GM18861 (cell line): ENCODE measurements around the gene AKAP6.

ENCODE experiments used
- ATAC-seq: cut with Tn5 transposase; IDR thresholded peaks from one replicate; pipeline ENCODE4 v1.9.1; 2021; ENCODE audit not compliant: unreplicated experiment

AKAP6 gene

DNA sequence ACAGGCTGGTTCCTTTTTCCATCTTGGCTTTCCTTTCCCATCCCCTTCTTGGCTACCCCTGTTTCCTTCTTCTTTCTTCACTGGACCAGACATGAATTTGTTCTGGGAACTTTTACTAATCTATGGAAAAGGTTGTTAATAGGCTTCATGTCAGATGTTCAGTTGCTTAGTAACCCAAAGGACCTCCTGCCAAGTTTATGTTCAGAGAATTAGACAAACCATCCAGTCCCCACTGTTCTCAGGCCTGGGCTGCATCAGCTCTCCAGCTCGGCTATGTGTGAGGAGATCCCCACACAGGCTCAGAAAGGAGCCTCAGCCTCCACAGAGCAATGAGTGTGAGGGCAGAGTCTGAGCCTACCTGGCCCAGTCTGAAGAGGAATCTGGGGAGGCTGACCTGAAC, 78.0 kb downstream of the AKAP6 start:
- no peak for ATAC-seq

DNA sequence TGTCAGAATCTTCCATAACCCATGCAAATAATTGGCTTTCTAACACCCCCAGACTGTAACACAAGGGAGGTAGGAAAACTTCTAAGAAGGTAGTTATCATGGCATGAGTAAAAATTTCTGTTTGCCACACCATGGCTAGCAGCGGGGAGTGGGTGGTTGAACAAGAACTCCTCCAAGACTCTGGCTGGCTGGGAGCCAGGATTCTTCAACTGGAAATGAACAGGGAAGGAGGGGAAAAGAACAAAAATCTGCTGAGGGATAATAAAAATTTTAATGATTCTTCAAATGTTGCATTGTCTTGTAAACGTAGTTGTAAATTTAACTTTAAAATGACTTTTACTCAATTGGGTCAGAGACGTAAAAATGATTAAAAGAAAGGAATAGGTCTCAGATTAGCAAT, 78.9 kb downstream of the AKAP6 start:
- ATAC-seq: no peak

GRCh38 chr14:32412103-32412502, 83.0 kb downstream of the AKAP6 start:
- no peak for ATAC-seq

- ATAC-seq: no peak
Observed at GRCh38 chr14:32412532-32412931, 83.4 kb downstream of the AKAP6 start.

DNA sequence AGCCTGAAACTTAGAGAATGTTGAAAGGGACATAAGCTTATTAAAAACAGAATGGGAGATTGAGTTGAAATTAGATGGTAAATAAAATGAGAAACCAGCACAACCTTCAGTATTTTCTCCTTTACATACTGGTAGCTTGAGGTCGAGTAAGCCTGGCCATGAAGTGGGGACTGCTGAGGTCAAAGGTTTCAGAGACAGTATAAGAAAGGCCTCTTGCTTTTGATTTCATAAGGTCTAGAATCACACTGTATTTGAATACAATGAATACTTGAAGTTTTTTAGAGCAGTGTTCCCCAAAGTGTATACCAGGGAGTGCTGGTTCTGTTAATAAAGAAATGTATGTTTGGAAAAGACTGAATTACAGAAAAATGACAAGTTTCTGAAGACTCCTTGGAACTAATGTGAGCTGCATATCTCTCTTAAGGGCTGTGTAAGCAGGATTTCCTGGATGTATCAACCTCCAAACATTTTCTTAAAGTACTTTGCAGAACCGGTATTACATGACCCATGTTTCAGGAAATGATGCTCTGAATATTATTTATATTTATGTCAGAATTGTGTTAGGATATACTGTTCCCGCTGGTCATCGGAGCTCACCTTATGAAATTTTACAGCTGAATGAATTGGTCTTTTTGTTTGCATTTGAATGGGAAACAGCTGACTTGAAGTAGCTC, 85.0 kb downstream of the AKAP6 start:
- ATAC-seq: no peak

- no peak for ATAC-seq
Observed at GRCh38 chr14:32414808-32415255, 85.7 kb downstream of the AKAP6 start.

- no peak for ATAC-seq
Observed at GRCh38 chr14:32417956-32418552, 89.0 kb downstream of the AKAP6 start.

DNA sequence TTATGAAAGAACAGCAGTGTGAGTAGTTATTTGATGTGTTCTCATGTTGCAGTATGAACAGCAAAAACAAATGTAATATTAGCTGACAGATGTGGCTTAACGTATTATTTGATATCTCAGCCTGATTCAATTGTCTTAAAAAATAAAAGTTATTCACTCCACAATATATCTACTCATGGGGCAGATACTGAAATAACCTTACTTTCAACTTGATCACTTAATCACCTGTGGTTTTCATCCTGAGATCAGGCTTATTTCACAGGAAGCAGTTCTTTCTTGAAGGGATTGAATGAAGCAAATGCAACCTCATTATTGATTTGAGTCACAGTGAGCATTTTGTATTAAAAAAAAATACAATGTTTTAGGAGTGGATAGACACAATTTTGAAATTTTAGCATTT, 90.3 kb downstream of the AKAP6 start:
- ATAC-seq: no peak

- no peak for ATAC-seq
Observed at GRCh38 chr14:32421781-32422180, 92.7 kb downstream of the AKAP6 start.

GRCh38 chr14:32422440-32422839, 93.3 kb downstream of the AKAP6 start:
- no peak for ATAC-seq

- ATAC-seq: no peak
Observed at GRCh38 chr14:32426028-32426427, 96.9 kb downstream of the AKAP6 start.

DNA sequence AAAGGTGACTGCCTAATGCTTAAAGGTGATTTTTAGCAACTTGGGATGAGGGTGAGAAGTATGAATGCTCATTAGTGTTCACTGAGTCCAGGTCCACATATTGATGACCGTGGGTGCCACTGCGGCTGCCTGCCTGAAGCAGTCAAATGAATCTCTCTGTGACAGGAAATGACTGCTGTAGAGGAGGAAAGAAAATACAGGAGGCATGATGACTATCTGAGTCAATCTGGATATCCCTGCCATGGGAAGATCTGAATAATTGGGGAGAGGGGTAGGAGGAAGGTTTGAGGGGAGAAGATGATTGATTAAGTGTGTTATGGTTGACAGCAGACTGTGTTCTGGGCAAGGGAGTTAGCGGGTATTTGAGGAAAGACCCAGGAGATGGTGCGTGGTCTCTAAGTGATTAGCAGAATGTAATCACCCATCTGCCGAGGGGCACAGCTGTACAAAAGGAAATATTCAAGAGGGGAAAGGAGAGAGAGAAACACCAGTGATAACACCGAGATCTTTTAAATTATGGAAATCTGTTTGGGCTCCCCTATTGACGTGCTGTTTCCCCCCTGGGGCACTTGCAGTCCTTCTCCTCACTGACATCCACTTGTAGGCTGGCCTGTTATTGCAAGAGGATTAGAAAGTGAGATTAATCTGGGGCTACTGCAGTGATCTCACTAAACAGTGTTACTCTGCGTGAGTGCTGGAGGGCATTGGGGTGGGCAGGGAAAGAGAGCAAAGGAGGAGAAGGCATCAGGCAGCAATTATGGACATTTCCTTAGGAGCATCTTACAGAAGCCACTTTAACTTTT, 97.7 kb downstream of the AKAP6 start:
- ATAC-seq: no peak

- no peak for ATAC-seq
Observed at GRCh38 chr14:32427726-32428528, 98.8 kb downstream of the AKAP6 start.

- ATAC-seq: no peak
Observed at GRCh38 chr14:32428875-32429274, 99.8 kb downstream of the AKAP6 start.

GRCh38 chr14:32430326-32430725, 101.2 kb downstream of the AKAP6 start:
- ATAC-seq: no peak

- ATAC-seq: no peak
Observed at GRCh38 chr14:32432813-32433538, 103.9 kb downstream of the AKAP6 start.

GRCh38 chr14:32434180-32434579, 105.1 kb downstream of the AKAP6 start:
- no peak for ATAC-seq

DNA sequence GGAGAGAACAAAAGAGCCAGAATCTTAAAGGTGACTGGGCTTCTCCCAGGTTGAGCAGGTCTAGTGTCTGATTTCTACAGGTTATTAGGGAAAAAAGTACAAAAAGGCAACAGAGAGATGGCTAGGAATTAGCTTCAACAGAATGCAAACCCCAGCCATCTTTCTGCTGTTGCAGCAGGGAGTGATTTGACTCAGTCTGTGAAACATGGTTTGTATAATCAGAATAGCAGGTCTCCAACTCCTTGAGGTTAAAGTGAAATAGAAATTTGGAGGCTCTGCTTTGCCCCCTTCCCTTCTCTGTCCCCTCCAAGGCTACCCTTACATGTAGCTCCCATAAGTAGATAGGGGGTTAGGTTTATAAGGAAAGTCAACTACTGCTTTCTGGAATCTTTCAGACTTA, 105.8 kb downstream of the AKAP6 start:
- ATAC-seq: no peak

DNA sequence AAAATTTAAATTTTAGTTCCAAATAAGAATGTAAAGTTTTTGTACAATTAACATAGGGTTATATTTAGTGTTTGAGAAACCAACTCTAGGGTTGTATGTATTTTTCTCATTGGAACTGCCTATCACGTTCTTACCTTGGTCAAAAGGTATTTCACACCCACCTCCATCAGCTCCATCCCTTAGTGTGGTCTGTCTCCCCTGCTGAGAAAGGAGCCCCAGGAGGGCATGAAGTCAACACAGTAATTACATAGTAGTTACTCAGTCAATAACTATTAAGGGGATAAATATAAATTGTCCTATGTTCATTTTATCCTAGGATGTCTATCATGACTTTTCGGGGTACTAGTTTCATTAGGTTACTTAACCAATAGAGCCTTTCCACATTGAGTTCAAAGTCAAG, 106.3 kb downstream of the AKAP6 start:
- ATAC-seq: no peak

DNA sequence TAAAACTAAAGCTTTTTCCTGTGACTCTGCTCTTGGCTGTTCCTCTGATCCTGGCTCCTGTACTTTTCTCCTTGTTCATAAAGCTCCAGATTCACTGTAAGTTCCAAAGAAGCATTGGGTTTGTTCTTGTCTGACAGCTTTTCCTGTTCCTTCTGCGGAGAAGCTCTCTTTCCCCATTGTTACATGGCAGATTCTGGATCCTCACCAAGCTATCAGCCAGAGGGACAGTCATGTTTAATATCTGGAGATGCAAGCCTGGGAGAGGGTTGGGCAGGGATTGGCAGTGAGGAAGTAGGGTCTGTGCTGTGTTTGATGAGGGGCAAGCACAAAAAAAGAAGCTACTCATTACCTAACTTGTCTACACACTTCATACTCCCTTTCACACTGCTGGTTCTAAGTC, 107.9 kb downstream of the AKAP6 start:
- no peak for ATAC-seq

DNA sequence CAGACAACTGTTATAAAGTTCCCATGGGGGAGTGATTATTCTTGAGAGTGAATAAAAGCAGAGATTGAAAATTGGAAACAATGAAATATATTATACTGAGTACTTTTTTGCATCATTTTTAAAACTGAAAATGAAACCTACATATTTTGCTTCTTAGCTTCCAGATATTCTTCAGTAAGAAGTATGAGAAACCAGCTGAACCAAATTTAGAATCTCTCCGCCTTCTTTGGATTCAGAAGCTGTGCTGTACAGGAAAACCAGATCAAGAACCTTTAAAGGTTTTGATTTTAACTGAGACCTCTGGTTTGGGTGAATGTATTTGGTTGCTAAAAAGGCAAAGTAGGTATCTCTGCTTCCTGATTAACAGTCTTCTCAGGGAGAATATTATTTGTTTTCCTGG, 109.4 kb downstream of the AKAP6 start:
- no peak for ATAC-seq
